ENCODE measurements around the gene ZNF236.
"Not testable (repeated sequence)": the region's sequence is repeated elsewhere in the genome, so short reads cannot be mapped to it uniquely, and the experiment has no call there.

The ZNF236 gene

DNA sequence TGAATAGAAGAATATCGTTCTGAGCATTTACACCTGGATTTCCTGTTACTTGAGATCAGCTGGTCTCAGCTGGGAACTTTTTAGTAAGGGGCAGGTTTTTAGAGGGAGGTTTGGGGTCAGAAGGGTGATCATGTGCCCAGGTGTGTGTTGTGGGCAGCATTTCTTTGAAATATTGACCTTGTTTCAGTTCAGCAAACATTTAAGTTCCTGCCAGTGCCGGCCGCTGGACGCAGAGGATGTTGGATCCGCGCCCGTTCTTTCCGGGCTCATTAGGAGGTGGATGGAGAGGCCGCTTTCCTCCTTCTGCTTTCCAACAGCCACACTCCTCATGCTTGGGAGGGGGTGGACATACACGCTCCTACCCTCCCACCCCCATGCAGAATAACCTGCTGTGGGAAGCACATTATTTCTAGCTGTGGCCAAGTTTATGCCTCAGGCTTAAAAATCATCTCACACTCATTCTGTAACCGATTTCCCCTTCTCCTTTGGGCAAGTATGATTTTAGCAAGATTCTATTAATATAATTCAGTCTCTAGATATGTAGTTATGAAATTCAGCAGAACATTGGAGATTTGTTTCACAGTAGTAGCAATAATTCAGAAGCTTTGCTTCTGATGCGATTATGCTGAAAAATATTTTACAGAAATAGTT, 131.4 kb downstream of the ZNF236 start:
- no peak for DNase-seq

DNA sequence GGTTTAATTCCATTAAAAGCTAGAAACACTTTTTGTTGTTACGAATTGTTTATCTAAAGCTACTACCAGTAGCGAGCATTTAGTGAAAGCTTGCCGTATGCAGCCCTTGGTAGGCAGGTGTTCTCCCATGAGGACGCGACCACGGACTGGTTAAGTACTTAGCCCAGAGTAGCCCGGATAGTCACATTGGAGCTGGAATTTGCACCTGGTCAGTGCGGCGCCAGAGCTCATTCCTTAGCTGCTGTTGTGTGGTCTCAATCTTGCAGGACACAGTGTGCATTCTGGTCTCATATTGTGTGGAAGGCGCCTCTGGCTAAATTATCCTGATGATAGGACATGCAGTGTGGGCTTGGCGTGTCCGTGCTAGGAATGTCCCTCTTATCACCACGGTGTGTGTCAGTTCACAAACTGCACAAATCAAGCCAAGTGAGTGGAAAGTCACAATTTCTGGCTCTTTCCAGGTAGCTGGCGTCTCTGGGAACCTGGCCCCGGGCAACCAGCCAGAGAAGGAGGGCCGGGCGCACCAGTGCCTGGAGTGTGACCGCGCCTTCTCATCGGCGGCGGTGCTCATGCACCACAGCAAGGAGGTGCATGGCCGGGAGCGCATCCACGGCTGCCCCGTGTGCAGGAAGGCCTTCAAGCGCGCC, 133.3 kb downstream of the ZNF236 start:
- no peak for DNase-seq

DNA sequence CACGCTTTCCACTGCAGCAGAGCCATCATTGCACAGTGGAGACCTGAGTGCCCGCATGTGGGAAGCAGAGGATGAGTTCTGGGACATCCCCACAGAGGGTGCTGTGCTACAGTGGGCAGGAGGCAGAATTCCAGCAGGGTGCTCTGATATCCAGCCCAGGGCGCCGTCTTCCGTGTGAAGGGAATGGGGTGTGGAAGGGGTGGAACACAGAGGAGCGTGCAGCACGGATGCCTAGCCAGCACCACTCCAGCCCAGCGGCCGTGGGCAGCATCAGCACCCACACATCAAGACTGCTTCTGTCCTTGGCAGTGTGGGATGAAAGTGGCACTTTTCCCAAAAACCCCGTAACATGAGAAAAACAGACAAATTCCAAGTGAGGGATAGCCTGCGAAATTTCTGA, 134.3 kb downstream of the ZNF236 start:
- DNase-seq: no peak

DNA sequence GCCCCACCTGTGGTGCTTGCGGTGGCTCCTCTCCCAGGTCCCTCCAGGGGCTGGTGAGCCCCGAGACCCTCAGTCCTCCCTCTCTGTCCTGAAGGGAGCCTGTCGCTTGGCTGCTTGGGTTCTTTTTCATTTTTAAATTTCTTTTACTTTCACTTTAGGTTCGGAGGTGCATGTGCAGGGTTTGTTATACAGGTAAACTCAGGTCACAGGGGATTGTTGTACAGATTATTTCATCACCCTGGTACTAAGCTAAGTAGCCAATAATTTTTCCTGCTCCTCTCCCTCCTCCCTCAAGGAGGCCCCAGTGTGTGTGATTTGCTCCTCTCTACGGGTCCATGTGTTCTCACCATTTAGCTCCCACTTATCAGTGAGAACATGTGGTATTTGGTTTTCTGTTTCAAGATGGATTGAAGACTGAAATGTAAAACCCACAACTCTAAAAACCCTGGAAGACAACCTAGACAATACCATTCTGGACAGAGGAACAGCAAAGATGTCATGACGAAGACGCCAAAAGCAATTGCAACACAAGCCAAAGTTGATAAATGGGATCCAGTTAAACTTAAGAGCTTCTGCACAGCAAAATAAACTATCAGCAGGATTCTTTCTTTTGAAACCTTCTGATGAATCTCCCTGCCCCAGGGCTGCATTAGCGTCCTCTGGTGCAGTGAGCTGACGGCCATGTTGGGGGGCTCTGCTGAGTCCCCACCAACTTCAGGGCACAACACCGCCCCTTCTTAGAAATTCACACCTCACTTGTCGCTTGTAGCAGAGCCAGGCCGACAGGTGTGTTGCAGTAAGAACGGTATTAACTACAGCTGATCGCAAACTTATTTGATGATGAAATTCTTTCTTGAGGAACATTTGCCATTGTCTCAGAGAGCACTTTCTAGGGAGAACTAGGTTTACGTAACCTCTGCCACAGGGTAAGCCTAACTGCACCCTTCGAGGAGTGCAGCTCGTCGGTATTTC, 135.3 kb downstream of the ZNF236 start:
- no peak for DNase-seq

DNA sequence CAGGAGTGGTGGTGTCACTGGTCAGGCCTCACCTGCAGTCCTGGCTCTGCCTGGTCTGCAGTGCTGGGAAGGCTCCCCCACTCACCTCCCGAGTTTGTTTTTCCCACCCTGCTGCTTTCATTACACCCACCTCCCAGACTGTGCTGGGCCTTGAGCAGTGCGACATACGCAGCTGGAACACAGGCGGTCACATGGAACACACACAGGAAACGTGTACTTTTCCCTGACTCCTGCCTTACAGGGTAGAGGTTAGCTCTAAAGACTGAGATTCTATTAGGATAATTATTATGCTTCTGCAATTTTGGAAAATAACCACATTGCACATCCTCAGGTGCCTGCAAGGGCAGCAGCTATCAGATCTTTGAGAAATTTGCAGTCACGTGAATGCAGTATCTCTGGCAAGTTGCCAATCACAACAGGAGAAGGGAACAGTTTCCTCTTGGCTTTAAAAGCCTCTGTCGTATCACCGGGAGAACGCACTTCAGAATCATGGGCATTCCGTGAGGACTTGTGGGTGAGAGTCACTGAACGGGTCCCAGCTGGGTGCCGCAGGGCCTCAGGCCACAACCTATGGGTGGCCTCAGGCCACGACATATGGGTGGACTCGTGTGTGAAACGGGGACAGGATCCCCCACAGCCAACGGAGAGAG, 136.5 kb downstream of the ZNF236 start:
- no peak for DNase-seq

DNA sequence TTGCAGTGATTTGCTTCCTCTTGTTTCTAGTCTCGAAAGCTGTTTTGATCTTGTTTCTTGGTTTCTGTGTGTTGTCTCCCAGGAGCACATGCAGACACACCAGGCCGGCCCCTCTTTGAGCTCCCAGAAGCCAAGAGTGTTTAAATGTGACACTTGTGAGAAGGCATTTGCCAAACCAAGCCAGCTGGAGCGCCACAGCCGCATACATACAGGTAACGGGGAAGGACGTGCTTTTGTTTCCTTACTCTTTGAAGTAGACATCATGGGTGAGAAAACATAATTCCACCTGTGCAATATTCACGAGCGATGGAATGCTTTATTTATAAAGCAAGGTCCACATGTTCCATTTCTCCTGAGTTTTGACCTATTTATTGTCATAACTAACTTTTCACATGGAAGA, 137.2 kb downstream of the ZNF236 start:
- DNase-seq: no peak

DNA sequence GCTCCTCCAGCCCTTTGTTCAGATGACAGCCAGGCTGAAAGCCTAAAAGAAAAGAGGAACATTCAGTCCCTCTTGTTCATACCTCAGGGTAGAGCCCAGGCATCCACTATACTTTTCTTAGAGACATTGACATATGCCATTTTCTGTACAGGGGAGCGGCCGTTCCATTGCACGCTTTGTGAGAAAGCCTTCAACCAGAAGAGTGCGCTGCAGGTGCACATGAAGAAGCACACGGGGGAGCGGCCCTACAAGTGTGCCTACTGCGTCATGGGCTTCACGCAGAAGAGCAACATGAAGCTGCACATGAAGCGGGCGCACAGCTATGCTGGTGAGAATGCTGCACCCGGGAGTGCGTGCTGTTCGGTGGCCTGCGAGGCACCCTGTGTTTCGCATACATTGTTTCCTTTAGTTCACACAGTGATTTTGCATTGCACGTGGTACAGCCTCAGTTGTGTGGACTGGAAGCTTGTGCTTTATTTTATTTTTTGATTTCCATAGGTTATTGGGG, 138.2 kb downstream of the ZNF236 start:
- DNase-seq: no peak

DNA sequence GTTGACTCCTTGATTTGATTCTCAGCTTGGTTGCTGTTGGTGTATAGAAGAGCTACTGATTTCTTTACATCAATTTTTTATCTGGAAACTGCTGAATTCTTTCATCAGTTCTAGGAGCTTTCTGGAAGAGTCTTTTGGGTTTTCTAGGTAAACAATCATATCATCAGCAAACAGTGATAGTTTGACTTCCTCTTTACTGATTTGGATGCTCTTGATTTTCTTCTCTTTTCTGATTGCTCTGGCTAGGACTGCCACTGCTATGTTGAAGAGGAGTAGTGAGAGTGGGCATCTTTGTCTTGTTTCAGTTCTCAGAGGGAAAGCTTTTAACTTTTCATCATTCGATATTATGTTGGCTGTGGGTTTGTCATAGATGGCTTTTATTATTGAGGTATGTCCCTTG, 140.5 kb downstream of the ZNF236 start:
- DNase-seq: no peak

DNA sequence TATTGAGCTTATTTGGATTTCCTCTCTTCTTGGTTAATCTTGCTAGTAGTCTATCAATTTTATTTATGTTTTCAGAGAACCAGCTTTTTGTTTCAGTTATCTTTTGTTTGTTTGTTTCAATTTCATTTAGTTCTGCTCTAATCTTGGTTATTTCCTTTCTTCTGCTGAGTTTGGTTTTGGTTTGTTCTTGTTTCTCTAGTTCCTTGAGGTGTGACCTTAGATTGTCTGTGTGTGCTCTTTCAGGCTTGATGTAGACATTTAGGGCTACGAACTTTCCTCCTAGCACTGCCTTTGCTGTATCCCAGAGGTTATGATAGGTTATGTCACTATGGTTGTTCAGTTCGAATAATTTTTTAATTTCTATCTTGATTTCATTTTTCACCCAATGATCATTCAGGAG, 141.6 kb downstream of the ZNF236 start:
- DNase-seq: no peak

DNA sequence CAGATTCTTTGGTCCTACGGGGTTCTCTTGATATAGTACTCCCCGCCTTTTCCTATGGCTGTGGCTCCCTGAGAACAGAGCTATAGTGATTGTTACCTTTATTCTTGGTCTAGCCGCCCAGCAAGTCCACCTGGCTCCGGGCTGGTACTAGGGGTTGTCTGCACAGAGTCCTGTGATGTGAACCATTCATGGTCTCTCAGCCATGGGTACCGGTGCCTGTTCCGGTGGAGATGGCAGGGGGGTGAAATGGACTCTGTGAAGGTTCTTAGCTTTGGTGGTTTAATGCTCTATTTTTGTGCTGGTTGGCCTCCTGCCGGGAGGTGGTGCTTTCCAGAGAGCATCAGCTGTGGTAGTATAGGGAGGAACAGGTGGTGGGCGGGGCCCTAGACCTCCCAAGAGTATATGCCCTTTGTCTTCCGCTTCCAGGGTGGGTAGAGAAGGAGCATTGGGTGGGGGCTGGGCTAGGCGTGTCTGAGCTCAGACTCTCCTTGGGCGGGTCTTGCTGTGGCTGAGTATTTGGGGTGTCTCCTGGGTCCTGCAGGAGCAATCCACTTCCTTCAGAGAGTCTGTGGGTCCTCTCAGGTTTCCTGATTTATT, 143.3 kb downstream of the ZNF236 start:
- DNase-seq: not testable (repeated sequence)

DNA sequence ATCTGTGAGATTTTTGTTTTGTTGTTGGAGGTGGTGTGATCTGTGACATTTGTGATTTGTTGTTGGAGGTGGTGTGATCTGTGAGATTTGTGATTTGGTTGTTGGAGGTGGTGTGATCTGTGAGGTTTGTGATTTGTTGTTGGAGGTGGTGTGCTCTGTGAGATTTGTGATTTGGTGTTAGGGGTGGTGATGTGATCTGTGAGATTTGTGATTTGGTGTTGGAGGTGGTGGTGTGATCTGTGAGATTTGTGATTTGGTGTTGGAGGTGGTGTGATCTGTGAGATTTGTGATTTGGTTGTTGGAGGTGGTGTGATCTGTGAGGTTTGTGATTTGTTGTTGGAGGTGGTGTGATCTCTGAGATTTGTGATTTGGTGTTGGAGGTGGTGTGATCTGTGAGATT, 144.9 kb downstream of the ZNF236 start:
- not testable (repeated sequence) for DNase-seq

DNA sequence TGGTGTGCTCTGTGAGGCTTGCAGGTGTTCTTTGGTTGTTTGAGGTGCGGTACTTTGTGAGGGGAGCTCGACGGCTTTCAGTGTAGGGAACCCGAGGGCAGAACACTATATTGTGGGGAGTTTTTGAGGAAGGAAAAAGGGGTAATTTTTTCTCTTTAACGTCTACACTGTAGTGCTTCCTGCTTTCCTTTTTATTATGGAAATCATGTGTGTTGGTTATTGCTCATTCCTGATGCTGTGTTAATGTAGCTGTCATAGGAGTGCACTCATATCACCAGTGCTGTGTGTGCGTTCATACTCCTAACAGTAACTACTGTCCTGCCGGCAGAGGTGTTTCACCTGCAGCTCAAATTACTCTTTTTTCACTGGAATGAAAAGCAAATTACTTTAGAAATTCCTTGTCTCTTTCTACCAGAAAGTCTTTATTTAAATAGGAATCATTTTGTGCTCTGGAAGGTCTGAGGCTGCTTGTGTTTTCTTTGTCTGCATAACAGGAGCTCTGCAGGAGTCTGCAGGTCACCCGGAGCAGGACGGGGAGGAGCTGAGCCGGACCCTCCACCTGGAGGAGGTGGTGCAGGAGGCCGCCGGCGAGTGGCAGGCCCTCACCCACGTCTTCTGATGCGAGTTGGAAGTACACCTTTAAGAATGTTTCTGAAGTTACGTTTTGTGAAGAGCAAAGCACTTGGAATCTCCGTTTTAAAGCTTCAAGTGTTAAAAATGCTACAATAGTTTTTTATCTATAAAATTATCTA, 145.5 kb downstream of the ZNF236 start:
- DNase-seq: peak; percentile 12

DNA sequence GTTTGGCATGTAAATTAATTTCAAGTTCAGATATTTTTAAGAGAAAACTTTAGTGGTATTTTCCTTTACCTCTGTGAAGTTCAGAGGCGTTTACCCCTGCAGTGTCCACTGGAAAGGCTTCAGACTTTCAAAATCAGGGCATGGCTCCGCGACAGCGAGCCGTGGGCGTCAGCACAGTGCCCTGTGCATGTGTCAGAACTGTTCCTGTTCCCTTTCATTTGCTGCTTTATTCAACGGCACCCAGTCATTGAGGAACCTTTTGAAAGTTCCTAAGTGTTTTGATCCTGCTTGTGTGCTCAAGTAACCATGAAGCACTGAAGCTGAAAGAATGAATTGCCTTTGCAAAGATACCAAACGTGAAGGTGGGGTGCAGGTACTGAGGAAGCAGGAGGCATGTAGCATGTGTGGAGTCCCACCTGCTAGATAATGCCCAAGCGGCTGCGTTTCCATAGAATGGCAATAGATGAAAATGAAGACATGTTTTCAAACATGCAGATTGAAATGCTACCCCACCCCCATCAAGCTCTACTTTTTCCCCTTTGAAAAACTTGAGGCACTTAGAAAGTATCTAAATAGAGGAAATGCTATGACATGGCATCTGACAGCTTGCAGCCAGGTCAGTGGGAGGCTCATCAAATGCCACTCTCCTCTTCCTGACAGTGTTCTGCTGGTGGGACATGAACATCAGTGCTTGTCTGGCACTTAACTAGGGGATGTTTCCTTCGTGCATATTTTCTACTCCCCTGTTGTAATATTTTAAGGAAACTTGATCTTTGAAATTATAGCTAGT, 148.6 kb downstream of the ZNF236 start:
- DNase-seq: peak; percentile 10

DNA sequence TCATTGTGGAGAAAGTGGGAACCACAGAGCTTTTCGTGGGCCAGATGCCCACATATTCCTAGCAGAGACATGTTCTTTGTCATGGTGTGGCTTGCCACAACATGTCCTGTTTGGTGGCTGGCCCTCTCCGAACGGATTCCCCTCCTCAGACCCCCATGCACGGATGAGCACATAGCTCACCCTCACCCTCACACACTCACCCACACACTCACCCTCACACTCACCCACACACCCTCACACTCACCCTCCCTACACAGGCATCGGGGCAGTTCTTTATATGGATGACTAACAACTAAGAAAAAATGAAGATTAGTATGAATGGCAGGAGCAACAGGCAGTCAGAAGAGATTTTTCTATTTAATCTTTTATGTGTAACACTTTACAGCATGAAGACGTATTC, 149.9 kb downstream of the ZNF236 start:
- DNase-seq: no peak

DNA sequence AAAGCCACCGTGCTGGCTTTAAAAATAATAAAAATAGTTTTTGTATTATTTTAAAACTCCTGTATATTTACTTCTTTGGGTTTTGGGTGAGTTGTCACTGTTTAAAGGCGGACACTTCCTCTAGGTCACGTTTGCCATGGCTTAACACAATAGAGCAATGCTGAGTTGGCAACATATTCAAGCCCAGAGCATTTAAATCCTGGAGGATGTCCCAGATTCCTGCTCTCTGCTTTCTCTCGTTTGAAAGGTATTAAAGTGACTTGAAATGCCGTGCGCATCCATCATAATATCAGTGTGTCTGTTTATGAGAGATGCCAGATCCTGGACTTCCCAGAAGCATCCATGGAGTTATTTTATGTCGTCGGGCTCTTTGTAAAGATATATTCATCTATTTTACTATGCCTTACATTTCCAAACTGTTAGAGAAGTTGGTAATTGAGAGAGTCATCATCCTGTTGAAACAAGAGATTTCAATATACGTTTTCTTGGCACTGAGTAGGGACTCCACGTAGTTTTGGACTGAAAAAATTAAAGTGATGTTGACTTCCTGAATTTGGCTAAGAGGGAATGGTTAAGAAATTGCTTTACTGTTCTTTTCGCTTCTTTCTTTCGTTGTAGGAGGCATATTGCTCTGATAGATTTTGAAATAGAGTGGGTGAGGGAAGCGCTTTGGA, 150.6 kb downstream of the ZNF236 start:
- no peak for DNase-seq

DNA sequence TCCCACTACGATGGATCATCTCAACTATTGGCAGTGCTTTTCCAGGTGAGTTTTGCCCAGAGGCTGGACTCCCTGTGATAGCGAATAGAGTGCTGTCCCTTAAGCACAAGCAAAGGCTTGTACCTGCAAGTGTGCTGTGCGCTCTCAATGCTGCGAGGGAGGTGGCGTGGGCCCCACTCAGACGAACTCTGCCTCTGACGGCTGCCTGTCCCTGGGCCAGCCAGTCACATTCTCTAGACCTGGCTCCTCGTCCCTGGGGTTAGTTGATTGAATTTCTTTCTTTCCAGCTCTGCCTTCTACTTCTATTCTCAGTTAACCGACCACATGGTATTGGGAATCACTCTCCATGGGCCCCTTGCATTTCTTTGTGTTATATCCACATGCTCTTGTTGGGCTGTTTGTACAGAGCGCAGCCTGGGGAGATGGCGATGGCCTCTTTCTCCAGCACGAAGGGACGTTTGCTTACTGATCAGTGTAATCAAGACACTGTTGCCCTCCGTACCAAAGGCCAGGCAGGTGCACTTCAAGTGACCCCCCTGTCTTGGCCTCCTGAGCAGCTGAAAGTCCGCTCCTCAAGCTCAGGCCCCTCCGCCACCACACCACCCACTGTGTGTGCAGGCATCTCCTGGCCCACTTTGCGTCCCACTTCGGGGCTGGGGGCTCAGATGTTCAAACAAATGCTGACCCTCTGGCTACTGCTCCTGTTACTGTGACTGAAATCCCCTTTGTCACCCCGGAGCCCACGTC, 151.3 kb downstream of the ZNF236 start:
- DNase-seq: peak; percentile 20

DNA sequence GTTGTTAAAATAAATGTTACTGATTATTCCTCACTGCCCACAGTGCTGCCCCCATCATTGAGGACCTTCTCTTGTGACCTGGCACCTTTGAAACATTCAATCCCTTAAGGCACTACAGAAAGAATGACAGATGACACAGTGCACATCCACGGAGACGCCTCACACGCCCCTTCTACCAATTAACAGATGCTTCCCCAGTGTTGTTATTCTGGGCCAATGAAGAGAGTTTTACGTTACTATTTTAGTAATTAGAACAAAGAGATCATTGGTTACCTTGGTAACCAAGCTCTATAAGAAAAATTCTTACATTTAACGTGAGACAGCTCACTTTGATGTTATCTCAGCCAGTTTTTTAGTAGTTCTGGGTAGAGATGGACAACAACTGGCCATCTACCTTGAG, 152.0 kb downstream of the ZNF236 start:
- DNase-seq: no peak

DNA sequence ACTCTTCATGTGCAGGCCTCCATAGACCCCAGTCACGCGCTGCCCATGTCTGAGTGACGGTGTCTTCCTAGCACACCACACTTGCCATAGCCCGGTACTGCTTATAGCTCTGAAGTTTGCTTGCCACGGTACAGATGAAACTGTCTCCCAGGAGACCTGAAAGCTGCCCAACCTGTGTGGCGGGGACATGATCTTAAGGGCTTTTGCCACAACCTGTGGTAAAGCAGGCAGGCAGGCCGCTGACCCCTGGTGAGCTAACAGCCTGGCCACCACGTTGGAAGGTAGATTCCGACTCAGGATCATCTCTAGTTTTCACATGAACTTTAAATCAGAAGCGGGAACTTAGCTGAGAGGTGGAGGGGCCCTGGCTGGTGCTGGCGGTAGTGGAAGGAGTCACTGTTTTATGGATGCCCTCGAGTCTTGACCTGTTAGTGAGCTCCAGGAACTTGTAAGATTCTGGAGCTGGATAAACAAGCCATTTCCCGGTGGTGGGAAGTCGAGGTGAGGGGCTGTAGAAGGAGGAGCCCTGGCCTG, 153.3 kb downstream of the ZNF236 start:
- peak; percentile 12 for DNase-seq

DNA sequence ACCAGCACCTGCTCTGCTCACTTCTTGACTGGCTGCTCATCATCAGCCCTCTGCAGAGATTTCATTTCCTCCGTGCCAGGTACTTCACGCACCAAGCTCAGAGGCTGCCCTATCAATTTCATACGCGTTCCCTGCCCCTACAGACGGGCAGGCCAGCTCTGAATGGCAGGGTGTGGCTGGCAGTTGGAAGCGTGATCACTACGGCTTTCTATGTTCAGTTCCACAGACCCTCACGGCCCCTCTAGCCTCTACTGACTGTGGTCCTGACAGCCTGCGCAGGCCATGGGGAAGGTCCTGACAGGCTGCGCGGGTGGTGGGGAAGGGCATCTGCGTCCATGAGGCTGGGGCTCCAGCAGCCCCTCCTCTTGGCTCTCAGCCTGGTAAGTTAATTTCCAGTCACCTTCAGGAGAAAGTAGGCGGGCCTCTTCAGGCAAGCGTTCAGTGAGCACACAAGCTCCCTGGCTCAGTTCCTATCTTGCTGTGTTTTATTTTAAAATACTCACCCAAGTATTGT, 154.8 kb downstream of the ZNF236 start:
- peak; percentile 10 for DNase-seq

All from stimulated activated CD8-positive, alpha-beta memory T cell treated with anti-CD3 and anti-CD28 coated beads, Interleukin-4, amount 100 ng/mL, for 48 hours (primary cell).